HL-60/S4 treated with retinoic acid at 250 ng/mL for 4 days and 3 days (cell line): ENCODE results near the gene FMC1.
"Not testable (repeated sequence)": the region's sequence is repeated elsewhere in the genome, so short reads cannot be mapped to it uniquely, and the experiment has no call there.

Experiments
- in situ Hi-C: fragments of 300-500 bp; cut with MboI; formaldehyde crosslinking; loops from 2 replicates; pipeline ENCODE4 v1.7.0; 2022; ENCODE audit warnings: low sequenced_read_pairs

FMC1 gene

GRCh38 chr7:139340037-139340807 lies 915 bp upstream of the FMC1 start:
- in situ Hi-C loops: no loop called here

- in situ Hi-C loops: no loop called here
These were observed 404 bp upstream of the FMC1 start for GRCh38 chr7:139340808-139341057.

DNA sequence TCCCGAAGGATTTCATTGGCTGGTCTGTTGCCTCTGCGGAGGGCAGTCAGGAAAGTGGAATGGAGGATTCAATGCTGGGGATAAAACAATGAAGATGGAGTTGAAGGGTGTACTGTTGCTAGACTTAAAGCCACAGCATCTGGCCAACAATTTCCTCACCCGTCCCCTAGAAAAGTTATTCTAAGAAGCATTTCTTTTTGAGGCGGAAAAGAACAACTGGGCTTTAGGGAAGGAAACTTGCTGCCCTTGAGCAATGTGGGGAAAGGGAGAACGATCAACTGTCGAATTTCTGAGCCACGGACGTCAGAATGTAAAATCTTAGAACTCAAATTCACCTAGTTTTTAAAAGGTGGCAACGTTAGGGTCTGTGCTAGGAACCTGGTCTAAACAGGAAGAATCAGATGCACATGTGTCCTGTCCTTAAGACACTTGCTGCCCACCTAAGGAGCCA lies 664 bp downstream of the FMC1 start:
- in situ Hi-C loops: no loop called here

DNA sequence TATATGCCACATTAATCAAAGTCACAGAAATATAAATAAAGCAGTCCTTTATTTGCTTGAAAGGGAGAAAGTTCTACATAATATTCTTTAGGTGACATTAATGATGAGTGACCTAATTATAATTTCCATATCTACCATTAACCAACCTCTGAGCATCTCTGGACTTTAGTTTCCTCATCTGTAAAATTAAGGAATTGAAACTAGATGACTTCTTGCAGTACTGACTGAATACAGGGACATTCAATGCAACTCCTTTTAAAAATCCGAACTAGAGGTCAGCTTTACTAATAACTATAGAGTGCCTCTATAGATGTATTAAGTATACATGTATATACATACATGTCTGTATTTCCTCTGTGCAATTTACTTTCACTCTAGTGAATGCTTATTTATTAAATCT lies 3.9 kb downstream of the FMC1 start:
- in situ Hi-C loops: no loop called here

DNA sequence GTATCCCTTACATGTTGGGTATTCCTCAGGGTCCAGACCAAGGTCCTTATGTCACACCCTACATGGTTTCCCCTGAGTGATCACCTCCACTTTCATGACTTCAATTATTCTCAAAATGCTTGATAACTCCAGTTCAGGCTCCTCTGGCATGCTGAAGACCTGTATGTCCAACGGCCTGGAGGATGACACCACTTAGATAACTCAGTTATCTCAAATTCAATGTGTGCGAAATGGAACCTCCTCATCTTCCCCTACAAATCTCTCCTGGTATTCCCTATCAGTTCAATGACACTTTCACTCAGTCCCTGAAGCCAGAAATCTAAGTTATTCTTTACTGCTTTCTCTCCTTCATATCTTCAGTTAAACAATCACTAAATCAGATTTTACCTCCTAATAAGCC lies 9.9 kb downstream of the FMC1 start:
- in situ Hi-C loops: no loop called here

GRCh38 chr7:139354729-139355128 lies 13.6 kb downstream of the FMC1 start:
- in situ Hi-C loops: no loop called here

DNA sequence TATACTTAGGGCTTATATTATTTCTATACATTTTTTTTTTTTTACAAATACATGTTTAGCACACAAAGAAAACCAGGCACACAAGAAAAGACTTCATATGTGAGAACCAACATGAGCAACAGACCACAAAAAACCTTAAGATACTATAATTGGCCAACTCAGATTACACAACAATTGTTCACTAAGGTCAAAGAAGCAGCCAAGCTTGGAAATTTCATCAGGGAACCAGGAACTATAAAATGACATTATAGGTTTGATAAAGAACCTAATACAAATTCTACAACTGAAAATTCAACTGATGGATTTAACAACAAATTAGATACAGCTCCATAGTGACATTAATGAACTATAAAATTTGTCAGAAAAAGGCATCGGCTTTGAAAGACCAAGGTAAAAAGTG lies 14.2 kb downstream of the FMC1 start:
- in situ Hi-C loops: no loop called here

DNA sequence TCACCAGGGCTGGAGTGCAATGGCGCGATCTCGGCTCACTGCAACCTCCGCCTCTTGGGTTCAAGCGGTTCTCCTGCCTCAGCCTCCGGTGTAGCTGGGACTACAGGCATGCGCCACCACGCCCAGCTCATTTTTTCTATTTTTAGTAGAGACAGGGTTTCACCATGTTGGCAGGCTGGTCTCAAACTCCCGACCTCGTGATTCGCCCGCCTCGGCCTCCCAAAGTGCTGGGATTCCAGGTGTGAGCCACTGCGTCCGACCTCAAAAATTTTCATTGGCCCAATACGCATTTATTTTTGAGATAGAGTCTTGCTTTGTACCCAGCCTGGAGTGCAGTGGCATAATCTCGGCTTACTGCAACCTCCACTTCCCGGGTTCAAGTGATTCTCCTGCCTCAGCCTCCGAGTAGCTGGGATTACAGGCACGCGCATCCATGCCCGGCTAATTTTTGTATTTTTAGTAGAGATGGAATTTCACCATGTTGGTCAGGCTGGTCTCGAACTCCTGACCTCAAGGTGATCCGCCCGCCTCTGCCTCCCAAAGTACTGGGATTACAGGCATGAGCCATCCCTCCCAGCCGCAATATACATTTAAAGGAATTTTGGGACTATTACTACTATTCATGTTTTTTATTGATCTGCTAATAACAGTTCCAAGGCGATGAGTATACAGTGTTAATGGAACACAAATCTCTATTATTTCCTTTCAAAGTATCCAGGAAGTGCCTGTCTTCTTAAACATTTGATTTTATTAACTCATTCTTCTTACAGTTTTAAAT lies 16.8 kb downstream of the FMC1 start:
- in situ Hi-C loops: not testable (repeated sequence)

DNA sequence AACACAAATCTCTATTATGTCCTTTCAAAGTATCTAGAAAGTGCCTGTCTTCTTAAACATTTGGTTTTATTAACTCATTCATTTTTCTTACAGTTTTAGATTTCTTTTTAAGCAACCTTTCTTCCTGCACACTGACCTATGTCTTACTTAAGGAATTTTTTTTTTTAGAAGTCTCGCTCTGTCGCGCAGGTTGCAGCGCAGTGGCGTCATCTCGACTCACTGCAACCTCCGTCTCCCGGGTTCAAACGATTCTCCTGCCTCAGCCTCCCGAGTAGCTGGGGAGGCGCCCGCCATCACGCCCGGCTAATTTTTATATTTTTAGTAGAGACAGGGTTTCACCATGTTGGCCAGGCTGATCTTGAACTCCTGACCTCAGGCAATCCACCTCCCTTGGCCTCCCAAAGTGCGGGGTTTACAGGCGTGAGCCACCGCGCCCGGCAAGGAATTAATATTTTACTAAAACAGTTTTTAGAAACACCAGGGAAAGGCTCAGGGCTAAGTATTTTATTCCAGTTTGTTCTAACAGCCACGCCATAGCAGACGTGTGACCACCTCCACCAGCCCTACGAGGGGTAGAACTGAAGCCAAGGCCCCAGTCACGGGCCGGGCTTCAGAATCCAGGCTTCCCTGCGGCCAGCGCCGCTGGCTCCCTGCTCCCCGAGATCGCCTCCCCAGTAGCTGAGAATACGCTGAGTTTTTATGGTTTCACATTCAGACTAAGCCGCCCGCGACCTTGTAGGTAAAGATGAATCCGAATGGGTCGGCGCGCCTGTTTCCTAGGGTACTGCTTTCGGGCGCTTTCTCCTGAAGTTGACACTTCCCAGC lies 17.6 kb downstream of the FMC1 start:
- in situ Hi-C loops: no loop called here

DNA sequence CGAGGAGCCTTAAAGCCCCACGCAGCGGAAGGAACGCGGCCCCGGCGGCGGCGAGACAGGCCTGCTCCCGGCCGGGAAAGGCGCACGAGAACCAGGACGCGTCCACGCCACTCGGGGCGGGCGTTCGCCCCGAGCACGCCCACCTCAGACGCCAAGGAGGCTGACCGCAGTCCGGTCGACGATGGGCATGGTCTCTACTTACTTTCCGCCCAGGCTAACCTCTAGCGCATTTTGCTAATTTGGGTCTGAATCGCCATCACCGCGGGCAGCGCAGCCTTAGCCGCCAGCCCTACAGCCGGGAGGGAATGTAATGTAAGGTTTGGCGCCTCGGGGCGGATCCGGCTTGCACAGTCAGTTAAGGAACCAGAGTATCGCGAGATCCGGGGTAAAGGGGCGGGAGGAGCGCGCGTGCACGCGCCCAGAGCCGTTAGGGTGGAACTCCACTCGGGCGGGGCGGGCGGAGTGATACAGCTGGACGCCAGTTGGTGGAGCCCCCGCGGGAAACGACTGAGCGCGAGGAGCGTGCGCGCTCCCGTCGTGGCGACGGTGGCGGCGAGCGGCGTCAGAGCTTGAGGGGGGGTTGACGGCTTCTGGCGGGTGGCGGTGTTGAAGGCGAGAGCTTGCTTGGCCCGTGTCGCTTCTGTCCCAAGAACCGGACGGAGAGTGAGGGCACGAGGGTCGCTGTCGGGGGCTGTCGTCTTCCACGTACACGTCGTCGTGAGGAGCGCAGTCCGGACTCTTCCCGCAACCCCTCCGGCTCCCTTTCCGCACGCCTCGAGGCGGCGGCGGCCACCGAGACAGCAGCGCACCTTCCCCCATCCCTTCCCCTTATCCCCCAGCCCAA lies 18.5 kb downstream of the FMC1 start, which contains the start of gene LUC7L2:
TSS of gene LUC7L2 (plus strand) at position 529 of the 844 bp plus-strand sequence. CDS start 368 bp downstream, outside the sequence.
- in situ Hi-C loops: no loop called here

DNA sequence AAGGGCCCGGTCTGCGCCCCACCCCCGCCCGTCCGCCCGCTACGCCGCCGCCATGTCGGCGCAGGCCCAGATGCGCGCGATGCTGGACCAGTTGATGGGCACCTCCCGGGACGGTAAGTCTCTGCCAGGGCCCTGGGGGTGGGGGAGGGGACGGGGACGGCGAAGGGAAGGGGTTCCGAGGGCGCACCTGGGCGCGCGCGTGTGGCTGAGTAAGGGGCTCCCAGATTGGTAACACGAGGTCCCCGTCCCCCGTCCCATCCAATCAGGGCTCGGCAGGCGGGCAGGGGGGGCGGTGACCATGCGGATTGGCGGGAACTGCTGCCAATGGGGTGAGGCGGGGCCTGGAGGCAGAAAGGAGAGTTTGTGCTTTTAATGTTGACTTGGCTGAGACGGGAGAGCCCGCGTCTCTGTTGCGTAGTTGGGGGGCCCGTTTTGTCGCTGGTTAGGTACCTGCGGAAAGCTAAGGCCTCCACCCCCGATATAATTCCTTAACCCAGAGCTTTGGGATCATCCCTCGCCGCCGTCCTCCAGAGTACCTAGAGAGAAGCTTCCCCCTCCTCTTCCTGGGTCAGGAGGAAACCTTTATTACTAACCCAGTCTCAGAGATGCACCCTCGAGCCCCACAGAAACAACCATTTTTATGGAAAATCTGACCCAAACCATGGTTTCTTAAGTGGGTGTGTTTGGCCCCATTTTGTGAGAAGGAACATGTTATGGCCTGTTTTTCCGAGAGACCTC lies 19.2 kb downstream of the FMC1 start:
- in situ Hi-C loops: no loop called here

- in situ Hi-C loops: no loop called here
These were observed 19.8 kb downstream of the FMC1 start for GRCh38 chr7:139360948-139361307.

GRCh38 chr7:139361523-139361922 lies 20.4 kb downstream of the FMC1 start:
- in situ Hi-C loops: no loop called here

DNA sequence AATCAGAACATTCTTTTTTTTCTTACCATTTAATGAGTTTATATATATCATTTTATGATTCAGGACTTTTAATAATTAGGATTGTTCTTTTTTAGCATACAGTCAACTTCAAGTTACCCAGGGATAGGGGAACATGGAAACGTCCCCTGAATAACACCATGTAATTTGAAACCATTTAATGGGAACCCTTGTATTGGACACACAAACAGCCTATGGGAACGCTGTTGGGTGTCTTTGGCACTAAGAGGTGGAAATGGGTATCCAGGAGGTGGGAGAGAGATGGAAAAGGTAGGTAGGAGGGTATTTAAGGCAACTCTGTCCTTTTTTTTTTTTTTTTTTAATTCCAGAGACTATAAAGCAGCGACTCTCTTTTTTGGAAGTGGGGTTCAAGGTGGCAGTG lies 21.2 kb downstream of the FMC1 start:
- in situ Hi-C loops: no loop called here

DNA sequence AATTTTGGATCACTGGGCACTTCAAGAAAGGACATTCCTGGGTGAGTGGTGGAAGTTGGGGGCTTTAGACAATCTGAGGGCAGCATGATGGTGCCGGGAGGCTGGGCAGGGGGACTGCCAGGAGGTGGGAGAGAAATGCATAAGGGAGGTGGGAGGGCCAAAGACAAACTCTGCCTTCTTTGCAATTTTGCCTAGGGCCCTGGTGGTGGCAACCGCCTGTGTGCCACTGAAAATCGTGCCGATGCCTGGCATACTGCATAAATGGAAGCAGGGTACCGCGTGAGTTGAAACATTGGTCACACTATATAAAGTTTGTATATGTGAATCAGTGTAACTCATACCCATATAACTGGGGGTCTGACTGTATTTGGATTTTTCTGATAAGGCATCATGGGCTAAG lies 21.8 kb downstream of the FMC1 start:
- in situ Hi-C loops: no loop called here

- in situ Hi-C loops: no loop called here
These were observed 24.2 kb downstream of the FMC1 start for GRCh38 chr7:139365336-139365735.

GRCh38 chr7:139366400-139366799 lies 25.3 kb downstream of the FMC1 start:
- in situ Hi-C loops: no loop called here

DNA sequence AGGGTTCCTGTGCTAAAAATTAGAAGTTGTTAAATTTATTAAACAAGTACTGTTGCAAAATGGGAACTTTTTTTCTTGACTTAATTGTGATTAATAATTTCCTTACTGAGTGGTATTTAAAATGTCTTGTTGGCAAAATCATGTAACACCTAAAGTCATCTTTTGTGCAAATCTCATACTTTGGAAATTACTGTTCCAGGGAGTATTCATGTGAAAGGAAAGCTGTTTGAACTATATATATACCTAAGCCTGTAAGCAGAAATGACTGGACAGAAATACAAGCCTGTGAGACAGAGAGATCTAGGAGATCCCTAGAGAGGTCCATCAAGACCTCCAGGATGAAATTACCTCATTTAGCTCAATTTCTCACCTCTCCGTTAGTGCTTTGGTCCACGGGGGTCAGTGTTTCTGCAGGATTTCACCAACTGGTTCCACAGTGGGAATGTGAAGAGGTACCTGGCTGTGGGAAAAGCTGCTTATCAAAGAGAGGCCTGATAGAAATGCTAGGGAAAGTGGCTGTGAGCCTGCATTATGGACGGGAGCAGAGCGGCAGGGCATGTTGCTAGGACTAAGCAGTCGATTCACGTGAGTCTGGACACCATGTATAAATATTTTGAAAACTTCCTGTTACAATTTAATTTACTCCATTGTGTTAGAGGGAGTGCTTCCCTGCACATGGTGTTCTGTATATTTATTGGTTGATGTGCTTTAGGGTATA lies 26.5 kb downstream of the FMC1 start:
- in situ Hi-C loops: no loop called here

DNA sequence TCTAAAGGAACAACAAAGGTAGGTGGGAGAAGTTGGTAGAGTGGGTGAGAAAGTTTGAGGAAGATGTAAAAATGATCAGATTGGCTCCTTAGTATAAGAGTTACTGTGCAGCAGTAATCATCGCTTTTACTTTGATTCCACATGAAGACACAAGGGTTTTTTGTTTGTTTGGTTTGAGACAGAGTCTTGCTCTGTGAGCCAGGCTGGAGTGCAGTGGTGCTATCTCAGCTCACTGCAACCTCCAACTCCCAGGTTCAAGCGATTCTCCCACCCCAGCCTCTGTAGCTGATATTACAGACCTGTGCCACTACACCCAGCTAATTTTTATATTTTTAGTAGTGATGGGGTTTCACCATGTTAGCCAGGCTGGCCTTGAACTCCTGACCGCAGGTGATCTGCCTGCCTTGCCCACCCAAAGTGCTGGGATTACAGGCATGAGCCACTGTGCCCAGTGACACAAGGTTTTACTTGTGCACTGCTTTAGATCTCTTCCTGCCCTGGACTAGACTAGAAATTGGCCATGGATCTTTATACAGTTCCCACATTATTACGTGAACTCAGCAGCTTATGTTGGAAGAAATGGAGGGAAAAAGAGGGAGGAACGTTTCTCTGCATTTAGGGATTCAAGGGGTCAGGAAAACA lies 29.3 kb downstream of the FMC1 start:
- in situ Hi-C loops: no loop called here
